ENCODE measurements around the gene PIP4K2A.

Gene PIP4K2A

GRCh38 chr10:22717728-22718127, 3.4 kb upstream of the PIP4K2A start:
- TF ChIP-seq CTCF (conservative IDR thresholded peaks at IDR 0.05) (no peak), ZFX (IDR thresholded peaks at IDR 0.05) (no peak)
- H3K27ac ChIP-seq, result no peak overlapping the region

GRCh38 chr10:22716943-22717342, 2.6 kb upstream of the PIP4K2A start:
- H3K27ac ChIP-seq, result no peak overlapping the region
- TF ChIP-seq CTCF (conservative IDR thresholded peaks at IDR 0.05) (no peak), ZFX (IDR thresholded peaks at IDR 0.05) (no peak)

- H3K27ac ChIP-seq, result no peak overlapping the region; the same call in 1 of the 2 replicates
- no peak for TF ChIP-seq CTCF (conservative IDR thresholded peaks at IDR 0.05)
- TF ChIP-seq ZFX (IDR thresholded peaks at IDR 0.05), result no peak
These were observed 880 bp upstream of the PIP4K2A start for GRCh38 chr10:22715290-22715625.

- peak overlapping the region; percentile 68 for H3K27ac ChIP-seq
- TF ChIP-seq CTCF (conservative IDR thresholded peaks at IDR 0.05) (no peak), ZFX (IDR thresholded peaks at IDR 0.05) (no peak)
These were observed 412 bp downstream of the PIP4K2A start for GRCh38 chr10:22713853-22714478.

- peak overlapping the region; percentile 68 for H3K27ac ChIP-seq
- TF ChIP-seq ZFX (IDR thresholded peaks at IDR 0.05) (no peak), CTCF (conservative IDR thresholded peaks at IDR 0.05) (no peak)
These were observed 1.2 kb downstream of the PIP4K2A start for GRCh38 chr10:22712956-22713852.

GRCh38 chr10:22712211-22712955, 2.0 kb downstream of the PIP4K2A start:
- H3K27ac ChIP-seq, result no peak overlapping the region
- TF ChIP-seq ZFX (IDR thresholded peaks at IDR 0.05) (no peak), CTCF (conservative IDR thresholded peaks at IDR 0.05) (no peak)

GRCh38 chr10:22711373-22711772, 3.0 kb downstream of the PIP4K2A start:
- no peak for TF ChIP-seq ZFX (IDR thresholded peaks at IDR 0.05)
- no peak for TF ChIP-seq CTCF (conservative IDR thresholded peaks at IDR 0.05)

More at GRCh38 chr10:22711373-22711772, 3.0 kb downstream of the PIP4K2A start:
- H3K27ac ChIP-seq, result no peak overlapping the region
